Heart right ventricle (tissue), 16 donors: ENCODE data around the gene DPP10. TPM values are rescaled to one million over a fixed set of nuclear protein-coding genes. Genes with fewer than 3 reads are reported as not detected.

Source experiments
- ATAC-seq, 8 donors: fragments of 200-7000 bp; cut with Tn5 transposase; one replicate each; pipeline ENCODE4 v1.9.1; 2020; ENCODE audit warnings: mild to moderate bottlenecking in 8 of 8, moderate library complexity in 8 of 8, moderate number of reproducible peaks in 1 of 8
- DNase-seq, 2 donors: peaks; one replicate each; pipeline ENCODE4 v3.0.0-alpha.2; 2020
- H3K27ac ChIP-seq, 10 donors: fragments of 200-600 bp; sonication (generic) in 2 of 10; one replicate each; pipeline versions ENCODE4 v1.5.0 to v1.8.0; 2020 to 2022; ENCODE audit warnings: mild to moderate bottlenecking in 3 of 10
- H3K27me3 ChIP-seq, 7 donors: fragments of 200-600 bp; one replicate each; pipeline ENCODE4 v1.8.0; 2021 to 2022; ENCODE audit warnings: mild to moderate bottlenecking in 2 of 7
- H3K36me3 ChIP-seq, 9 donors: fragments of 200-600 bp; sonication (generic) in 1 of 9; one replicate each; pipeline versions ENCODE4 v1.5.0 to v1.8.0; 2020 to 2022; ENCODE audit warnings: mild to moderate bottlenecking in 2 of 9
- H3K4me1 ChIP-seq, 9 donors: fragments of 200-600 bp; sonication (generic) in 1 of 9; one replicate each; pipeline versions ENCODE4 v1.5.0 to v1.8.0; 2020 to 2022; ENCODE audit warnings: mild to moderate bottlenecking in 4 of 9
- H3K4me3 ChIP-seq, 10 donors: fragments of 200-600 bp; sonication (generic) in 2 of 10; one replicate each; pipeline versions ENCODE4 v1.5.0 to v1.8.0; 2020 to 2022; ENCODE audit warnings: mild to moderate bottlenecking in 7 of 10, moderate library complexity in 2 of 10
- H3K9me3 ChIP-seq, 11 donors: fragments of 200-600 bp in 10 of 11; sonication (generic) in 2 of 11; one replicate each; pipeline versions ENCODE4 v1.5.0 to v1.8.0; 2013 to 2022; ENCODE audit warnings: mild to moderate bottlenecking in 2 of 11, control low read depth in 1 of 11, moderate library complexity in 1 of 11
- WGBS, 2 donors: extraction: QIAGEN DNeasy Blood & Tissue Kit; methylation state at CpG; one replicate each; pipeline ENCODE4 v1.1.7; 2013; ENCODE audit warnings: inconsistent platforms in 1 of 2; 5-methylcytosine and 5-hydroxymethylcytosine counted together
- intact Hi-C, 10 donors: fragments of 100-400 bp; cut with DNase I; formaldehyde crosslinking; loops; one replicate each; pipeline versions ENCODE4 v1.11.1 to v1.14.2; 2022
- polyA plus RNA-seq, 2 donors: library from polyadenylated mRNA; stranded (reverse); fragments of 200-250 nt; gene quantifications; one replicate each; pipeline ENCODE4 v1.2.3, GENCODE V29; 2013
- total RNA-seq, 10 donors: library from RNA; stranded (reverse); fragmentation: NEBNext Ultra II Directional in 3 of 10; extraction: Animal tissue kit (Norgen Biotek cat#: 25700) in 3 of 10; gene quantifications; one replicate each; pipeline versions ENCODE4 v1.2.1 to v1.2.4, GENCODE V29; 2021 to 2023
- TF ChIP-seq, protein P1 (sequence below), 9 donors: fragments of 200-600 bp; sonication (generic) in 2 of 9; IDR thresholded peaks; one replicate each; pipeline versions ENCODE4 v1.5.0 to v1.8.0; 2021 to 2022; ENCODE audit warnings: antibody characterized with exemption in 9 of 9, mild to moderate bottlenecking in 5 of 9, moderate library complexity in 1 of 9
- donor health status: Arrhythmogenic right ventricular cardiomyopathy.
- donor health status: ischemic (EF 13 %, LVEDD 7.1; RV severe dilation, severe dysfunction).
- donor health status: healthy with polysubstance abuse.
- donor health status: DM: no; HTN: yes; CAD: no.
- donor health status: DM: no; HTN: no; CAD: no.
- donor health status: ischemic (EF 25% LVEDD 6.9; RV normal size, moderate dysfunction).
- donor health status: ischemic (EF 25% LVEDD 5.7; RV mildly dilated, moderate dysfunction).
- donor health status: healthy.
- donor health status: DM: yes; HTN: yes; CAD: no.
- donor health status: Ischemic cardiomyopathy.
- donor health status: ischemic (EF 35%, LVEDD 5.7; RV mildly dilated, moderate dysfunction).
- donor health status: nonischemic (EF 11% LVEDD 7.7; RV severe dilation, severe dysfunction).
- donor health status: DM: yes; HTN: yes; CAD: no.
- donor health status: PGD.
- donor health status: ischemic (EF 29% LVEDD 5.4; RV normal size, mild dysfunction).
- donor health status: nonischemic (EF 23%, LVEDD 6.1; RV moderate dilation, normal function).

The DPP10 gene
- total and polyA plus RNA-seq, 12 donors = 0.15 to 0.49 (median 0.38) TPM; not detected in 9

DNA sequence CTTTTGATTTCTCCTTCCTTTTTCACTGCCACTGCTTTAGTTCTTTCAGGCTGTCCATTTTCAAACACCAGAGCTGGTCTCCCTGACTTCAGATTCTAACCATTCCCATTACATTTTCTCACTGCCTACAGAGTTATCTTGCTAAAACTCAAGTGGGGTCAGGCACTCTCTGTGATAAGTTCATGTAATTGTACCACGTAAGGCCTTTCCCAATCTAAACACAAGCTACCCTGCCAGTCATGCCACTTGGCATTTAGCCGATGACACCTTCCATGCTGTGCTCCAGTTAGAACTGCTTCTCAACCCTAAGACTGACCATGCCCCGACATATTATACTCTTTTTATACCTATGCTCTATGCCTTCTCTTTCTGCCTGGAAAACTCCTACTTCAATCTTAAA is 592.4 kb downstream of the DPP10 start:
- Histone ChIP-seq H3K9me3 (peaks cover 0 to 14% (median 0%) of the 10 kb centered on the region in 11 donors), H3K4me3 (no peak overlapping the region), H3K27ac (no peak overlapping the region), H3K36me3 (no peaks in the 10 kb centered on the region), H3K27me3 (no peaks in the 10 kb centered on the region), H3K4me1 (no peaks in the 10 kb centered on the region)
- ATAC-seq (no peak), DNase-seq (no peak)
- WGBS, 2 donors = 29 to 49% methylated on average over 3 of the region's 3 CpGs
- TF ChIP-seq, protein P1, sequence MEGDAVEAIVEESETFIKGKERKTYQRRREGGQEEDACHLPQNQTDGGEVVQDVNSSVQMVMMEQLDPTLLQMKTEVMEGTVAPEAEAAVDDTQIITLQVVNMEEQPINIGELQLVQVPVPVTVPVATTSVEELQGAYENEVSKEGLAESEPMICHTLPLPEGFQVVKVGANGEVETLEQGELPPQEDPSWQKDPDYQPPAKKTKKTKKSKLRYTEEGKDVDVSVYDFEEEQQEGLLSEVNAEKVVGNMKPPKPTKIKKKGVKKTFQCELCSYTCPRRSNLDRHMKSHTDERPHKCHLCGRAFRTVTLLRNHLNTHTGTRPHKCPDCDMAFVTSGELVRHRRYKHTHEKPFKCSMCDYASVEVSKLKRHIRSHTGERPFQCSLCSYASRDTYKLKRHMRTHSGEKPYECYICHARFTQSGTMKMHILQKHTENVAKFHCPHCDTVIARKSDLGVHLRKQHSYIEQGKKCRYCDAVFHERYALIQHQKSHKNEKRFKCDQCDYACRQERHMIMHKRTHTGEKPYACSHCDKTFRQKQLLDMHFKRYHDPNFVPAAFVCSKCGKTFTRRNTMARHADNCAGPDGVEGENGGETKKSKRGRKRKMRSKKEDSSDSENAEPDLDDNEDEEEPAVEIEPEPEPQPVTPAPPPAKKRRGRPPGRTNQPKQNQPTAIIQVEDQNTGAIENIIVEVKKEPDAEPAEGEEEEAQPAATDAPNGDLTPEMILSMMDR (IDR thresholded peaks at IDR 0.05) = no peak
- intact Hi-C loops = no loop called here

DNA sequence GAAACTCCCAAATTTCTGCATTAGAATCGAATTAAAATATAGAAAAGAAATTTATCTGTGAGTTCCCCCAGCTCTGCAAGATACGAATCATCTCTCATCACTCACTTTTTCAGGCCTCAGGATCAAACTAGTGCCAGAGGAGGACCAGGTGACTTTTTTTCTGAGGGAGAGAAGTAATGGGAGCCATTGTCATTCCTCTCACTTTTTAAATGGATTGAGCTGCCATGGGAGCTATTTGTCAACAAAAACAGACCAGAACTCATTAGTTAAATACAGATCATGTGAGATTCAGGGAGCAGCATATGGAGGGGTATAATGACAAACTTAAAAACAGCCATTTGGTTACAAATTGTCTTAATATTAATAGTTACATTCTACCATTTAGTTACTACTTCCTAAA is 594.4 kb downstream of the DPP10 start:
- no peak for ATAC-seq
- TF ChIP-seq, protein P1 (IDR thresholded peaks at IDR 0.05) = no peak
- Histone ChIP-seq H3K4me3 (no peak overlapping the region), H3K36me3 (no peaks in the 10 kb centered on the region), H3K27me3 (no peaks in the 10 kb centered on the region), H3K27ac (no peak overlapping the region), H3K9me3 (peaks cover 0 to 11% (median 0%) of the 10 kb centered on the region in 11 donors), H3K4me1 (no peaks in the 10 kb centered on the region)
- intact Hi-C loops = no loop called here
- WGBS, 2 donors = 57 to 65% methylated on average over 2 of the region's 2 CpGs
- no peak for DNase-seq

DNA sequence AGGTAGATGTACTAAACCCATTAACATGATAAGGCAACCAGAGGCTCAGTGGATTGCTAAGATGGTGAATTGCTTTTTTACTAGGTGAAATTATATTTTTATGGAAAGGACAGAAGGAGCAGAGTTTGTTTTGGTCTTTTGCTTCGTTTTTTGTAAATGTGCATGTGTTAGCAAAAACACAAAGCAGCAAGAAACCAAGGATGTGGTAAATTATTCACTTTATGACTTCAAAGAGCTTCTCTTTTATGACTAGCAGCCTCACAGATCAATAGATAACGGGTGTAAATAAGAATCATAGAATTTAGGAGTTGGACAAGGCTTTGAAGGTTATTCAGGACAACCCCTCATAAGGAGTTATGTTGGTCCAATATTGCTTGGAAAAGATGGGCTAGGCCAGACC is 615.0 kb downstream of the DPP10 start:
- no peak overlapping the region for H3K27ac ChIP-seq
- ATAC-seq (no peak), DNase-seq (no peak)
- TF ChIP-seq, protein P1 (IDR thresholded peaks at IDR 0.05) = no peak
- H3K4me1 ChIP-seq = no peaks in the 10 kb centered on the region
- 44 to 58% methylated on average over 2 of the region's 2 CpGs for WGBS, 2 donors
- intact Hi-C loops = no loop called here
- no peaks in the 10 kb centered on the region for H3K36me3 ChIP-seq
- no peaks in the 10 kb centered on the region for H3K27me3 ChIP-seq
- H3K4me3 ChIP-seq = no peak overlapping the region
- H3K9me3 ChIP-seq = peaks cover 0 to 9% (median 0%) of the 10 kb centered on the region in 11 donors

DNA sequence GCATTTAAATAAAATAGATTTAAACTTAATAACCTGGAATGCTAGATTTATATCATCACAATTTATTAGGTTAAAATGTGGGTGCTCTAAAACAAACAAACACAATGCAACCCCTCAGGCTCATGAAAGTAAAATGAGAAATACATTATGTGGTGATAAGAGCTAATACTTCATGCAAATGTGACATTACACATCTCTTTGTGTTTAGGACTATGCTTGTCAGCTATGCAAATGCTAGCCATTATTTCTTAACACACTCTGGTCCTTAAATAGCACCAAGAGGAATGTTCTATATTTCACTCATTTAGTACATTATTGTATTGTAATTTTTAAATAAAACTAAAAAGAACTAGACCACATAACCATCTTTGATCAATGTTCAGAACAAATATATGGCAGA is 627.6 kb downstream of the DPP10 start:
- Histone ChIP-seq H3K36me3 (no peaks in the 10 kb centered on the region), H3K4me3 (no peak overlapping the region), H3K27ac (no peak overlapping the region), H3K4me1 (no peaks in the 10 kb centered on the region), H3K9me3 (peaks cover 0 to 20% (median 3%) of the 10 kb centered on the region in 11 donors), H3K27me3 (no peaks in the 10 kb centered on the region)
- TF ChIP-seq, protein P1 (IDR thresholded peaks at IDR 0.05) = no peak
- DNase-seq = no peak
- intact Hi-C loops = no loop called here
- no peak for ATAC-seq
